Measurements from ENCODE around the gene SCARF2. TPM values are rescaled to one million over a fixed set of nuclear protein-coding genes. Genes with fewer than 3 reads are reported as not detected.
"Not testable (repeated sequence)": the region's sequence is repeated elsewhere in the genome, so short reads cannot be mapped to it uniquely, and the experiment has no call there.

SCARF2 gene
- total RNA-seq, 1 experiment from 2014 or later = 7.7 TPM

GRCh38 chr22:20395181-20395906 is 42.3 kb downstream of the SCARF2 start:
- DNase-seq (ENCODE audit: low spot score) = no peak

- DNase-seq (ENCODE audit: low spot score) = peak; percentile 85
Observed at GRCh38 chr22:20393705-20394476, 43.7 kb downstream of the SCARF2 start, which contains the start of gene ZNF74. TSS of gene ZNF74 (plus strand) at chr22:20394151. CDS start at chr22:20394629, 478 bp downstream.

- DNase-seq (ENCODE audit: low spot score) = no peak
Observed at GRCh38 chr22:20392983-20393704, 44.5 kb downstream of the SCARF2 start.

- not testable (repeated sequence) for DNase-seq (ENCODE audit: low spot score)
Observed at GRCh38 chr22:20392365-20392881, 45.2 kb downstream of the SCARF2 start.

GRCh38 chr22:20391222-20391621 is 46.4 kb downstream of the SCARF2 start:
- no peak for DNase-seq (ENCODE audit: low spot score)

- no peak for DNase-seq (ENCODE audit: low spot score)
Observed at GRCh38 chr22:20390394-20390907, 47.2 kb downstream of the SCARF2 start.

GRCh38 chr22:20389288-20389687 is 48.3 kb downstream of the SCARF2 start:
- DNase-seq (ENCODE audit: low spot score) = no peak

GRCh38 chr22:20388200-20388599 is 49.4 kb downstream of the SCARF2 start:
- DNase-seq (ENCODE audit: low spot score) = no peak

GRCh38 chr22:20386972-20387371 is 50.7 kb downstream of the SCARF2 start:
- no peak for DNase-seq (ENCODE audit: low spot score)

- DNase-seq (ENCODE audit: low spot score) = no peak
Observed at GRCh38 chr22:20386336-20386735, 51.3 kb downstream of the SCARF2 start.

GRCh38 chr22:20384865-20385264 is 52.8 kb downstream of the SCARF2 start:
- DNase-seq (ENCODE audit: low spot score) = no peak

- DNase-seq (ENCODE audit: low spot score) = no peak
Observed at GRCh38 chr22:20384171-20384570, 53.5 kb downstream of the SCARF2 start.

- no peak for DNase-seq (ENCODE audit: low spot score)
Observed at GRCh38 chr22:20383538-20383937, 54.1 kb downstream of the SCARF2 start.

GRCh38 chr22:20380486-20380885 is 57.1 kb downstream of the SCARF2 start:
- no peak for DNase-seq (ENCODE audit: low spot score)

- not testable (repeated sequence) for DNase-seq (ENCODE audit: low spot score)
Observed at GRCh38 chr22:20378684-20379083, 58.9 kb downstream of the SCARF2 start.

- DNase-seq (ENCODE audit: low spot score) = no peak
Observed at GRCh38 chr22:20378110-20378509, 59.5 kb downstream of the SCARF2 start.

GRCh38 chr22:20376983-20377382 is 60.6 kb downstream of the SCARF2 start:
- DNase-seq (ENCODE audit: low spot score) = not testable (repeated sequence)

GRCh38 chr22:20376281-20376680 is 61.3 kb downstream of the SCARF2 start:
- DNase-seq (ENCODE audit: low spot score) = not testable (repeated sequence)
